NB4 (cell line): ENCODE results near the gene MYLK.

ENCODE experiments used
- DNase-seq: peaks from one replicate; pipeline ENCODE4 v3.0.0; 2010; ENCODE audit warnings: low read depth
- H3K4me3 ChIP-seq: one replicate; pipeline ENCODE4 v1.5.1; 2011; ENCODE audit warnings: mild to moderate bottlenecking, low read depth, low read length, moderate library complexity
- MYC ChIP-seq: IDR thresholded peaks from 2 replicates; pipeline ENCODE4 v1.6.1; 2011; ENCODE audit warnings: low read depth, low read length
- POLR2A ChIP-seq: IDR thresholded peaks from 2 replicates; pipeline ENCODE4 v1.6.1; 2011; ENCODE audit warnings: mild to moderate bottlenecking; ENCODE audit not compliant: insufficient read length; ENCODE audit errors: extremely low read depth
- TF ChIP-seq, protein P1 (sequence below): IDR thresholded peaks from 2 replicates; pipeline ENCODE4 v1.6.1; 2011; ENCODE audit warnings: low read depth, low read length
- TF ChIP-seq, protein P2 (sequence below): IDR thresholded peaks from one replicate; pipeline ENCODE4 v1.5.1; 2012; ENCODE audit warnings: low read depth, low read length

The MYLK gene

DNA sequence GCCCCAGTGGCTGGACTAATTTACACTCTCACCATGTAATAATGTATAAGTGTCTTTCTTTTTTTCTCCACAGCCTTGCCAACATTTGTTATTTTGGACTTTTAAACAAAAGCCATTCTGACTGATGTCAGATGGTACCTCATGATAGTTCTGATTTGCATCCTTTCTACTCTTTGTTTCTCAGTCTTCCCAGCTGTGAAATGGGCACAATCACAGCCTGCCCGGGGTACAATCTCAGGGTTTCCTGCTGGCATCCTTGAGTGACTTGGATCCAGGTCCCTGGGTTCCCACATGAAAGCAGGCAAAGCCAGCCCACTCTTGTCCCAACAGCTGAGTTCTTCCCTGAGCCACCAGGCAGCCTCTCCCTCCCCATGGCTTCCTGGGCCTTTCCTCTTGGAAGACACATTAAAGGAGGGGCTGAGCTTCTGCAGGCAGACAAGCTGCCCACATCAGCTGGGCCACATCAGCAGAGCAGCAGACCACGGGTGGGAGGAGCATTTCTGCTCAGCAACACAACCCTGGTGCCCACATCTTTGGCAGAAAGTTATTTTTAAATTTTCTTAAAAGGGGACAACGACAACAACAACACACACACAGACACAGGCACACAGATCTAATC is 82.0 kb downstream of the MYLK start:
- TF ChIP-seq MYC = no peak
- TF ChIP-seq, protein P1, sequence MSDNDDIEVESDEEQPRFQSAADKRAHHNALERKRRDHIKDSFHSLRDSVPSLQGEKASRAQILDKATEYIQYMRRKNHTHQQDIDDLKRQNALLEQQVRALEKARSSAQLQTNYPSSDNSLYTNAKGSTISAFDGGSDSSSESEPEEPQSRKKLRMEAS = no peak
- TF ChIP-seq, protein P2, sequence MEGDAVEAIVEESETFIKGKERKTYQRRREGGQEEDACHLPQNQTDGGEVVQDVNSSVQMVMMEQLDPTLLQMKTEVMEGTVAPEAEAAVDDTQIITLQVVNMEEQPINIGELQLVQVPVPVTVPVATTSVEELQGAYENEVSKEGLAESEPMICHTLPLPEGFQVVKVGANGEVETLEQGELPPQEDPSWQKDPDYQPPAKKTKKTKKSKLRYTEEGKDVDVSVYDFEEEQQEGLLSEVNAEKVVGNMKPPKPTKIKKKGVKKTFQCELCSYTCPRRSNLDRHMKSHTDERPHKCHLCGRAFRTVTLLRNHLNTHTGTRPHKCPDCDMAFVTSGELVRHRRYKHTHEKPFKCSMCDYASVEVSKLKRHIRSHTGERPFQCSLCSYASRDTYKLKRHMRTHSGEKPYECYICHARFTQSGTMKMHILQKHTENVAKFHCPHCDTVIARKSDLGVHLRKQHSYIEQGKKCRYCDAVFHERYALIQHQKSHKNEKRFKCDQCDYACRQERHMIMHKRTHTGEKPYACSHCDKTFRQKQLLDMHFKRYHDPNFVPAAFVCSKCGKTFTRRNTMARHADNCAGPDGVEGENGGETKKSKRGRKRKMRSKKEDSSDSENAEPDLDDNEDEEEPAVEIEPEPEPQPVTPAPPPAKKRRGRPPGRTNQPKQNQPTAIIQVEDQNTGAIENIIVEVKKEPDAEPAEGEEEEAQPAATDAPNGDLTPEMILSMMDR = no peak
- TF ChIP-seq POLR2A = no peak
- H3K4me3 ChIP-seq = no peak overlapping the region
- no peak for DNase-seq

DNA sequence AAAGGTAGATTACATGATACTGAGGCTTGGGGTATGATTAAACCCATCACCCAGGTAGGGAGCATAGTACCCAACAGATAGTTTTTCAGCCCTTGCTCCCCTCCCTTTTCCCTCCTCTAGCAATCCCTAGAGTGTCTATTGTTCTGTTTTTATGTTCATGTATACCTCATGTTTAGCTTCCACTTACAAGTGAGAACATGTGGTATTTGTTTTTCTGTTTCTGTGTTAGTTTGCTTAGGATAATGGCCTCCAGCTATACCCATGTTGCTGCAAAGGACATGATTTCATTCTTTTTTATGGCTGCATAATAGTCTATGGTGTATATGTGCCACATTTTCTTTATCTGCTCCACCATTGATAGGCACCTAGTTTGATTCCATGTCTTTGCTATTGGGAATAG is 82.7 kb downstream of the MYLK start:
- TF ChIP-seq, protein P1 = no peak
- TF ChIP-seq MYC = no peak
- TF ChIP-seq, protein P2 = no peak
- no peak for TF ChIP-seq POLR2A
- no peak overlapping the region for H3K4me3 ChIP-seq
- DNase-seq = no peak

DNA sequence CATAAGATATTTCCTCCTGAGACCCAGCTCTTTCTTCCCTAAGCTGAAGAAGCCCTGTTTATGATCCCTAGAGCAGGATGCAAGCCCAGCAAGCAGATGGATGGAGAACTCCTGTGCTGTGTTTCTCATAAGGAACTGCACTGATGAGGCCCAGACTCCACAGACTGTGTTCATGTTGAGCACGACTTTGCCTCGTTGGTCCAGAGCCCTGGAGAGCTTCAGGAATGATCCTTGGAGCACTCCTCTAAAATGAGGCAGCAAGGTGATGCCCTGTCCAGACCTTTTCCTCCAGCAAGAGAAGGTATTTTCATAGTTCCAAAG is 83.8 kb downstream of the MYLK start:
- TF ChIP-seq, protein P1 = no peak
- TF ChIP-seq MYC (no peak), POLR2A (no peak)
- TF ChIP-seq, protein P2 = no peak

DNA sequence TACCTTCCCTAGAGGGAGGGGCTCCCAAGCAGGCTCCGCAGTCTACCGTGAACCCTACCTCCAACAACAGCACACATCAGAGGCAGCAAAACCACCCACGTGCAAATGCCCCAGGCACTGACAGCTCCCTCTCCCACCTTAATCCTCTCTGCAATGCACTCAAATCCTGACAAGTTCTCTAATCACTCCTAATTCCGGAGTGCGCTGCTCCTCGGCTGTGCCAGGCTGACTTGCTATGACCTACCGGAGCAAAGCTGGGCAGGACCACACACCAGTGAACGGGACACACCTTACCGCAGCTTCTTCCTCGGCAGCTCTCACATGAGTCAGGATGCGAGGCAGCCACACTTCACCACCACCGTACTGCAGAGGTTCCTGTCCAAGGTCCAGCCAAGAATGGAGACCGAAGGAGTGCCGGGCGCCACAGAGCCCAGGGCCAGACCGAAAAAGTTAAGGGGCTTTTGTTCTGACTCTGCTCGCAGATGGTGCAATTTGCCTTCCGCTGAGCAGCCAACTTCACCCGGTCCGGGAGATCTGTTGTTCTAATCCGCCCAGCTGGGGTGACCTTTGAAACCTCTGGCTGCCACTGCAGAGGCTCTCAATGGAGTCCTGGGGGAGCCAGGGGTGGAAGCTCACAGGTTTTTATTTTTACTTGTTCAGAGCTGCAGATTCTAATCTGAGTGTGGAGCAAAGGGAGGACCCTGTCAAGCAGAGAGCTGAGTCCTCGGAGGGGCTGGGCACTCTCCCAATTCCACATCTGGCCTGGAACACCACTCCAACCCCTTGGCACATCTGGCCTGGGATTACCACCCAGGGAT is 84.4 kb downstream of the MYLK start:
- H3K4me3 ChIP-seq = no peak overlapping the region
- DNase-seq = no peak
- TF ChIP-seq MYC = no peak

More for the DNA sequence above, 83.8 kb downstream of the MYLK start:
- no peak for DNase-seq
- H3K4me3 ChIP-seq = no peak overlapping the region

DNA sequence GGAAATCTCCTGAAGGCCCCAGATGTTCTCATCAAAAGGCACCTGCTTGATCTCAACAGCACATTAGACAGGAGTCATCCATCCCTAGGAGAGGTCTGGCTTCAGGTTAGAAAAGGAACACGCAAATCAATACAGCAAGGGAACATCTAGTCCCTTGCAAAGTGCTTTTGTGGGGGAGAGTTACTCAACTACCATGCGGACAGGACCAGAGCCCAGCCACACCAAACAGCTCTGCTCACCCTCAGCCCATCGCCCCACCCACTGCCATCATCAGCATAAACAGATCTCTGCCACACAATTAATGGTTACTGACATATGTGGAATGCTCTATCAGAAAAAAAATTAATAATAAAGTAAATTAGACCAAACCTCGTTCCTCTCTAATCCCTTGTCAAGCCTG is 85.6 kb downstream of the MYLK start:
- no peak for DNase-seq
- TF ChIP-seq POLR2A (no peak), MYC (no peak)
- TF ChIP-seq, protein P1 = no peak
- TF ChIP-seq, protein P2 = no peak
- no peak overlapping the region for H3K4me3 ChIP-seq

DNA sequence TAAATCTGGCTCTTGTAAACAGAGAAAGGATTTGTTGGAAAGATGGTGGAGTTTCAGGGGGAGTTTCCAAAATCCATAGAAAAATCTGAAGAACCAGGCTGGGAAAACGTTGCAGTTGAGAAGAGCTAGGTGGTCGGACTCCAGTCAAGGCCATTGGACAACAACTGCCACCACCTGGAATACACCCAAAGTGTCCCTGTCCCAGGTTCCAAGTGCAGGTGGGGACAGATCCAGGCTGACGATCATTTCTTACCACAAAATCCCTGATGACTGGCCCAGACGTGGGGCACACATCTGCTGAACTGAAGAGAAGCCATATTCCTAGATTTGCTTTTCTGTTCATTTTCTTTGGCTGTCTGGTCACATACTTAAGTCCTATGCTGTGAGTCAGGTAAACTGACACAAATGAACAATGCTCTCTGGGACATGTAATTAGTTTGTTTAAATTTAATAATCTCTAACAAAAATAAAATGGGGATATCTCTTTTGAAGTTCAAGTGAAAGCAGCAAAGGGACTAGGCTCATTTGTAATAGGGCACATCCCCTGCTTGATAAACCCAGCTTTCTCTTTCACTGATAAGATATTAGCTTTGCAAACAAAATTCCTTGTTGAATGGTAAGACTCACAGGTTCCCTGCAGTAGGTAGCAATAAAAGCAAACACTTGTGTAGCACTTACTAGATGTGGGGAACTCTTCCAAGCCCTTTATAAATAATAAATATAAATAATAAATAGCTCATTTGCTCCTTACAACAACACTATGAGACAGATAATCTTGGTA is 88.5 kb downstream of the MYLK start:
- no peak for DNase-seq
- TF ChIP-seq, protein P1 = no peak
- TF ChIP-seq, protein P2 = no peak
- no peak overlapping the region for H3K4me3 ChIP-seq
